ENCODE measurements around the gene ZFP3. TPM values are rescaled to one million over a fixed set of nuclear protein-coding genes. Genes with fewer than 3 reads are reported as not detected.
"Not testable (repeated sequence)": the region's sequence is repeated elsewhere in the genome, so short reads cannot be mapped to it uniquely, and the experiment has no call there.

The ZFP3 gene
- total and polyA plus RNA-seq, 7 experiments from 2014 or later = 1.4 to 14.8 (median 3.7) TPM

GRCh38 chr17:5138616-5139457 is 60.6 kb downstream of the ZFP3 start:
- POLR2A ChIA-PET = no interaction called here

GRCh38 chr17:5139458-5139732 is 61.1 kb downstream of the ZFP3 start:
- H3K27ac Mint-ChIP-seq = no peak overlapping the region
- intact Hi-C loops (cut with micrococcal nuclease) = no loop called here
- CTCF ChIA-PET = no interaction called here
- no peaks in the 10 kb centered on the region for H3K4me1 Mint-ChIP-seq
- no peaks in the 10 kb centered on the region for H3K27me3 ChIP-seq (ENCODE audit: control insufficient read depth in 2 of 2, insufficient read depth in 2 of 2, low read length in 2 of 2)
- peaks cover 0 to 7% (median 0%) of the 10 kb centered on the region in 5 donors for H3K27me3 Mint-ChIP-seq
- H3K36me3 ChIP-seq (ENCODE audit: control insufficient read depth in 2 of 3, insufficient read depth in 3 of 3, low read length in 3 of 3) = no peaks in the 10 kb centered on the region
- DNase-seq (no peak), ATAC-seq (no peak)
- H3K9me3 ChIP-seq (ENCODE audit: control insufficient read depth in 2 of 3, low read length in 3 of 3) = no peaks in the 10 kb centered on the region
- H3K27ac ChIP-seq (ENCODE audit: low read depth, low read length) = no peak overlapping the region
- H3K4me3 ChIP-seq (ENCODE audit: low read length) = no peak overlapping the region
- POLR2A ChIA-PET = no interaction called here
- no peaks in the 10 kb centered on the region for H3K36me3 Mint-ChIP-seq
- no peak overlapping the region for H3K4me3 Mint-ChIP-seq
- no peaks in the 10 kb centered on the region for H3K4me1 ChIP-seq (ENCODE audit: control insufficient read depth in 2 of 2, insufficient read depth in 2 of 2, low read length in 2 of 2)
- no peaks in the 10 kb centered on the region for H3K9me3 Mint-ChIP-seq

More at GRCh38 chr17:5138616-5139457, 60.6 kb downstream of the ZFP3 start:
- H3K27me3 Mint-ChIP-seq = peaks cover 0 to 4% (median 0%) of the 10 kb centered on the region in 5 donors
- no peaks in the 10 kb centered on the region for H3K36me3 Mint-ChIP-seq
- no peaks in the 10 kb centered on the region for H3K9me3 ChIP-seq (ENCODE audit: control insufficient read depth in 2 of 3, low read length in 3 of 3)
- intact Hi-C loops (cut with micrococcal nuclease) = no loop called here
- H3K27me3 ChIP-seq (ENCODE audit: control insufficient read depth in 2 of 2, insufficient read depth in 2 of 2, low read length in 2 of 2) = no peaks in the 10 kb centered on the region
- no peak overlapping the region for H3K27ac ChIP-seq (ENCODE audit: low read depth, low read length)
- ATAC-seq (no peak), DNase-seq (no peak)
- H3K4me3 Mint-ChIP-seq = no peak overlapping the region
- H3K9me3 Mint-ChIP-seq = no peaks in the 10 kb centered on the region
- no peaks in the 10 kb centered on the region for H3K4me1 Mint-ChIP-seq
- CTCF ChIA-PET = no interaction called here
- no peak overlapping the region for H3K4me3 ChIP-seq (ENCODE audit: low read length)
- H3K36me3 ChIP-seq (ENCODE audit: control insufficient read depth in 2 of 3, insufficient read depth in 3 of 3, low read length in 3 of 3) = no peaks in the 10 kb centered on the region
- H3K4me1 ChIP-seq (ENCODE audit: control insufficient read depth in 2 of 2, insufficient read depth in 2 of 2, low read length in 2 of 2) = no peaks in the 10 kb centered on the region
- no peak overlapping the region for H3K27ac Mint-ChIP-seq

GRCh38 chr17:5142877-5143276 is 64.6 kb downstream of the ZFP3 start:
- H3K27ac ChIP-seq (ENCODE audit: low read depth, low read length); H3K4me3 Mint-ChIP-seq; H3K27ac Mint-ChIP-seq; H3K36me3 Mint-ChIP-seq; H3K4me1 Mint-ChIP-seq; intact Hi-C loops (cut with micrococcal nuclease); H3K4me1 ChIP-seq (ENCODE audit: control insufficient read depth in 2 of 2, insufficient read depth in 2 of 2, low read length in 2 of 2); H3K36me3 ChIP-seq (ENCODE audit: control insufficient read depth in 2 of 3, insufficient read depth in 3 of 3, low read length in 3 of 3); H3K9me3 Mint-ChIP-seq; H3K27me3 ChIP-seq (ENCODE audit: control insufficient read depth in 2 of 2, insufficient read depth in 2 of 2, low read length in 2 of 2); CTCF ChIA-PET; POLR2A ChIA-PET; H3K9me3 ChIP-seq (ENCODE audit: control insufficient read depth in 2 of 3, low read length in 3 of 3); DNase-seq; ATAC-seq; H3K4me3 ChIP-seq (ENCODE audit: low read length): not testable (repeated sequence)
- H3K27me3 Mint-ChIP-seq = peaks cover 5 to 23% (median 6%) of the 10 kb centered on the region in 5 donors

Other genes starting within 250 kb of the ZFP3 start
- 100 to 1,000 TPM in 4 of 5 experiments, 10 to 100 TPM in 1; 88.8 to 142 (median 125) TPM for gene MINK1, start 245.1 kb upstream of the ZFP3 start, total RNA-seq
- gene MINK1, start 245.1 kb upstream of the ZFP3 start, polyA plus RNA-seq = 10 to 100 TPM in 1 of 2 donors, 1 to 10 TPM in 1; 8.3 to 20.4 TPM
- 10 to 100 TPM in 2 of 5 experiments, 1 to 10 TPM in 2, under 1 TPM in 1; 0.82 to 37.2 (median 5.9) TPM for gene C17orf107, start 178.9 kb upstream of the ZFP3 start, total RNA-seq
- 1 to 10 TPM in 1 of 2 donors, under 1 TPM in 1; 0.95 to 1.1 TPM for gene C17orf107, start 178.9 kb upstream of the ZFP3 start, polyA plus RNA-seq
- 1 to 10 TPM in 3 of 5 experiments, under 1 TPM in 2; 0.34 to 6.5 (median 1.0) TPM for gene CHRNE, start 175.4 kb upstream of the ZFP3 start, total RNA-seq
- under 1 TPM in 1 of 2 donors, not detected in 1; 0.24 TPM for gene CHRNE, start 175.4 kb upstream of the ZFP3 start, polyA plus RNA-seq
- gene GP1BA, start 146.2 kb upstream of the ZFP3 start, total RNA-seq = 1 to 10 TPM in 1 of 5 experiments, not detected in 4; 1.6 TPM
- not detected for gene GP1BA, start 146.2 kb upstream of the ZFP3 start, polyA plus RNA-seq
- 10 to 100 TPM; 27.0 to 82.6 (median 44.1) TPM for gene SLC25A11, start 138.4 kb upstream of the ZFP3 start, total RNA-seq
- 10 to 100 TPM; 57.8 to 86.8 TPM for gene SLC25A11, start 138.4 kb upstream of the ZFP3 start, polyA plus RNA-seq
- 100 to 1,000 TPM in 4 of 5 experiments, 10 to 100 TPM in 1; 97.3 to 248 (median 148) TPM for gene RNF167, start 138.2 kb upstream of the ZFP3 start, total RNA-seq
- gene RNF167, start 138.2 kb upstream of the ZFP3 start, polyA plus RNA-seq = 10 to 100 TPM; 25.3 to 28.0 TPM
- gene PFN1, start 129.9 kb upstream of the ZFP3 start, total RNA-seq = 1,000 to 10,000 TPM in 1 of 5 experiments, 100 to 1,000 TPM in 4; 430 to 2,132 (median 445) TPM
- gene PFN1, start 129.9 kb upstream of the ZFP3 start, polyA plus RNA-seq = 1,000 to 10,000 TPM; 1,617 to 1,727 TPM
- gene ENO3, start 127.3 kb upstream of the ZFP3 start, total RNA-seq = 10 to 100 TPM; 21.5 to 56.3 (median 31.8) TPM
- gene ENO3, start 127.3 kb upstream of the ZFP3 start, polyA plus RNA-seq = 1 to 10 TPM in 1 of 2 donors, under 1 TPM in 1; 0.87 to 1.8 TPM
- gene SPAG7, start 110.7 kb upstream of the ZFP3 start, total RNA-seq = 10 to 100 TPM; 41.6 to 59.6 (median 42.6) TPM
- 100 to 1,000 TPM in 1 of 2 donors, 10 to 100 TPM in 1; 96.9 to 119 TPM for gene SPAG7, start 110.7 kb upstream of the ZFP3 start, polyA plus RNA-seq
- 10 to 100 TPM; 55.2 to 90.0 (median 64.1) TPM for gene CAMTA2, start 90.8 kb upstream of the ZFP3 start, total RNA-seq
- 10 to 100 TPM in 1 of 2 donors, 1 to 10 TPM in 1; 9.7 to 20.5 TPM for gene CAMTA2, start 90.8 kb upstream of the ZFP3 start, polyA plus RNA-seq
- gene INCA1, start 80.9 kb upstream of the ZFP3 start, total RNA-seq = under 1 TPM in 4 of 5 experiments, not detected in 1; 0.38 to 0.42 (median 0.41) TPM
- not detected for gene INCA1, start 80.9 kb upstream of the ZFP3 start, polyA plus RNA-seq
- 10 to 100 TPM; 11.5 to 46.5 (median 21.0) TPM for gene KIF1C, start 80.5 kb upstream of the ZFP3 start, total RNA-seq
- 1 to 10 TPM; 3.0 to 3.4 TPM for gene KIF1C, start 80.5 kb upstream of the ZFP3 start, polyA plus RNA-seq
- gene SLC52A1, start 43.0 kb upstream of the ZFP3 start, total RNA-seq = under 1 TPM in 4 of 5 experiments, not detected in 1; 0.16 to 0.44 (median 0.28) TPM
- under 1 TPM in 1 of 2 donors, not detected in 1; 0.14 TPM for gene SLC52A1, start 43.0 kb upstream of the ZFP3 start, polyA plus RNA-seq
- 10 to 100 TPM in 3 of 5 experiments, 1 to 10 TPM in 2; 5.1 to 20.3 (median 11.2) TPM for gene ZNF232, start 33.4 kb downstream of the ZFP3 start, total RNA-seq
- 10 to 100 TPM in 1 of 2 donors, 1 to 10 TPM in 1; 9.1 to 13.6 TPM for gene ZNF232, start 33.4 kb downstream of the ZFP3 start, polyA plus RNA-seq
- gene USP6, start 37.6 kb downstream of the ZFP3 start, total RNA-seq = under 1 TPM in 4 of 5 experiments, not detected in 1; 0.05 to 0.19 (median 0.13) TPM
- gene USP6, start 37.6 kb downstream of the ZFP3 start, polyA plus RNA-seq = under 1 TPM in 1 of 2 donors, not detected in 1; 0.06 TPM
- 10 to 100 TPM in 3 of 5 experiments, 1 to 10 TPM in 2; 4.8 to 35.7 (median 11.6) TPM for gene ZNF594, start 113.4 kb downstream of the ZFP3 start, total RNA-seq
- gene ZNF594, start 113.4 kb downstream of the ZFP3 start, polyA plus RNA-seq = 1 to 10 TPM; 2.6 to 4.4 TPM
- 10 to 100 TPM in 1 of 5 experiments, 1 to 10 TPM in 3, not detected in 1; 1.4 to 24.8 (median 1.6) TPM for gene SCIMP, start 156.4 kb downstream of the ZFP3 start, total RNA-seq
- under 1 TPM; 0.33 to 0.35 TPM for gene SCIMP, start 156.4 kb downstream of the ZFP3 start, polyA plus RNA-seq
- gene RABEP1, start 203.8 kb downstream of the ZFP3 start, total RNA-seq = 10 to 100 TPM; 37.3 to 58.5 (median 44.6) TPM
- 10 to 100 TPM; 26.2 to 35.9 TPM for gene RABEP1, start 203.8 kb downstream of the ZFP3 start, polyA plus RNA-seq